COR-L47 (cell line): ENCODE results near the gene PANK1.

Source experiments
- DNase-seq: peaks from one replicate; lab custom pipeline; 2025; lab: John Stamatoyannopoulos, UW

Gene PANK1

GRCh38 chr10:89644967-89645741, at the start of gene PANK1:
Gene PANK1, minus strand, starts transcription at chr10:89645242. Its CDS starts 351 bp downstream, at chr10:89644891.
- peak; percentile 62 for DNase-seq

GRCh38 chr10:89693176-89693575, 48.1 kb upstream of the PANK1 start:
- no peak for DNase-seq

GRCh38 chr10:89692416-89692815, 47.4 kb upstream of the PANK1 start:
- DNase-seq: no peak

- DNase-seq: no peak
Measured at GRCh38 chr10:89690027-89690426, 45.0 kb upstream of the PANK1 start.

- no peak for DNase-seq
Measured at GRCh38 chr10:89685936-89686335, 40.9 kb upstream of the PANK1 start.

- DNase-seq: no peak
Measured at GRCh38 chr10:89684604-89685003, 39.6 kb upstream of the PANK1 start.

- no peak for DNase-seq
Measured at GRCh38 chr10:89683883-89684282, 38.8 kb upstream of the PANK1 start.

- no peak for DNase-seq
Measured at GRCh38 chr10:89679986-89680385, 34.9 kb upstream of the PANK1 start.

- no peak for DNase-seq
Measured at GRCh38 chr10:89677341-89677740, 32.3 kb upstream of the PANK1 start.

GRCh38 chr10:89670926-89671325, 25.9 kb upstream of the PANK1 start:
- no peak for DNase-seq

- no peak for DNase-seq
Measured at GRCh38 chr10:89669985-89670384, 24.9 kb upstream of the PANK1 start.

GRCh38 chr10:89668386-89669071, 23.5 kb upstream of the PANK1 start:
- DNase-seq: no peak

- DNase-seq: no peak
Measured at GRCh38 chr10:89666138-89666537, 21.1 kb upstream of the PANK1 start.

GRCh38 chr10:89665302-89665701, 20.3 kb upstream of the PANK1 start:
- no peak for DNase-seq

- DNase-seq: no peak
Measured at GRCh38 chr10:89664203-89664602, 19.2 kb upstream of the PANK1 start.

GRCh38 chr10:89663144-89663543, 18.1 kb upstream of the PANK1 start:
- DNase-seq: no peak

GRCh38 chr10:89662596-89662995, 17.6 kb upstream of the PANK1 start:
- no peak for DNase-seq

- DNase-seq: no peak
Measured at GRCh38 chr10:89659143-89660131, 14.4 kb upstream of the PANK1 start.

GRCh38 chr10:89657302-89657701, 12.3 kb upstream of the PANK1 start:
- no peak for DNase-seq

- no peak for DNase-seq
Measured at GRCh38 chr10:89655722-89656121, 10.7 kb upstream of the PANK1 start.

GRCh38 chr10:89653410-89653869, 8.4 kb upstream of the PANK1 start:
- DNase-seq: no peak

GRCh38 chr10:89652806-89653370, 7.8 kb upstream of the PANK1 start:
- DNase-seq: no peak
